Measurements from ENCODE around the gene COL7A1.

The COL7A1 gene

GRCh38 chr3:48600711-48601621, 5.8 kb upstream of the COL7A1 start:
- H3K4me2 ChIP-seq (ENCODE audit: low read length) = no peak overlapping the region
- H3K27me3 ChIP-seq (ENCODE audit: low read depth, low read length) = no peaks in the 10 kb centered on the region
- H3K36me3 ChIP-seq (replicated peaks; ENCODE audit: low read depth, low read length) = peaks cover 61% of the 10 kb centered on the region
- no peaks in the 10 kb centered on the region for H3K79me2 ChIP-seq (ENCODE audit: low read length)
- no peak overlapping the region for H3K9ac ChIP-seq (ENCODE audit: low read length)
- no peak overlapping the region for H2AFZ ChIP-seq (ENCODE audit: low read depth, low read length)
- no peaks in the 10 kb centered on the region; the same call in 1 of the 2 replicates for H4K20me1 ChIP-seq (ENCODE audit: insufficient read depth, low read length)
- H3K27ac ChIP-seq (ENCODE audit: low read length) = no peak overlapping the region
- no peak overlapping the region for H3K4me3 ChIP-seq (ENCODE audit: low read length)
- no peak for TF ChIP-seq CTCF (IDR thresholded peaks at IDR 0.05; ENCODE audit: low read depth, low read length)
- no peaks in the 10 kb centered on the region for H3K4me1 ChIP-seq (ENCODE audit: low read length)
- no peaks in the 10 kb centered on the region for H3K9me3 ChIP-seq (ENCODE audit: insufficient read depth, low read length)

GRCh38 chr3:48599509-48600285, 4.6 kb upstream of the COL7A1 start:
- TF ChIP-seq CTCF (IDR thresholded peaks at IDR 0.05; ENCODE audit: low read depth, low read length) (no peak), EZH2phosphoT487 (IDR thresholded peaks at IDR 0.05; ENCODE audit: low read depth) (no peak)
- no peaks in the 10 kb centered on the region for H3K4me1 ChIP-seq (ENCODE audit: low read length)
- no peaks in the 10 kb centered on the region for H3K9me3 ChIP-seq (ENCODE audit: insufficient read depth, low read length)
- H3K4me2 ChIP-seq (ENCODE audit: low read length) = no peak overlapping the region
- H3K27ac ChIP-seq (ENCODE audit: low read length) = no peak overlapping the region
- no peaks in the 10 kb centered on the region for H3K27me3 ChIP-seq (ENCODE audit: low read depth, low read length)
- no peaks in the 10 kb centered on the region; the same call in 1 of the 2 replicates for H4K20me1 ChIP-seq (ENCODE audit: insufficient read depth, low read length)
- peaks cover 49% of the 10 kb centered on the region for H3K36me3 ChIP-seq (replicated peaks; ENCODE audit: low read depth, low read length)
- H3K4me3 ChIP-seq (ENCODE audit: low read length) = no peak overlapping the region
- no peaks in the 10 kb centered on the region for H3K79me2 ChIP-seq (ENCODE audit: low read length)
- no peak overlapping the region for H2AFZ ChIP-seq (ENCODE audit: low read depth, low read length)
- H3K9ac ChIP-seq (ENCODE audit: low read length) = no peak overlapping the region

GRCh38 chr3:48599077-48599501, 4.0 kb upstream of the COL7A1 start:
- TF ChIP-seq CTCF (IDR thresholded peaks at IDR 0.05; ENCODE audit: low read depth, low read length) (no peak), EZH2phosphoT487 (IDR thresholded peaks at IDR 0.05; ENCODE audit: low read depth) (no peak)
- H2AFZ ChIP-seq (ENCODE audit: low read depth, low read length) = no peak overlapping the region
- no peaks in the 10 kb centered on the region; the same call in 1 of the 2 replicates for H4K20me1 ChIP-seq (ENCODE audit: insufficient read depth, low read length)
- H3K9ac ChIP-seq (ENCODE audit: low read length) = no peak overlapping the region
- H3K4me1 ChIP-seq (ENCODE audit: low read length) = no peaks in the 10 kb centered on the region
- no peaks in the 10 kb centered on the region for H3K9me3 ChIP-seq (ENCODE audit: insufficient read depth, low read length)
- H3K27ac ChIP-seq (ENCODE audit: low read length) = no peak overlapping the region
- no peak overlapping the region for H3K4me2 ChIP-seq (ENCODE audit: low read length)
- H3K36me3 ChIP-seq (replicated peaks; ENCODE audit: low read depth, low read length) = peaks cover 42% of the 10 kb centered on the region
- H3K27me3 ChIP-seq (ENCODE audit: low read depth, low read length) = no peaks in the 10 kb centered on the region
- H3K79me2 ChIP-seq (ENCODE audit: low read length) = no peaks in the 10 kb centered on the region
- no peak overlapping the region for H3K4me3 ChIP-seq (ENCODE audit: low read length)

Data from OCI-LY3 (cell line).